HG02763 (cell line): ENCODE measurements around the gene CHMP1B.
A peak's percentile ranks its signal among the peaks of the same experiment; 100 is the strongest.
"Not testable (repeated sequence)": the region's sequence is repeated elsewhere in the genome, so short reads cannot be mapped to it uniquely, and the experiment has no call there.

ENCODE experiments used
- ATAC-seq: cut with Tn5 transposase; IDR thresholded peaks from one replicate; pipeline ENCODE4 v1.9.1; 2021; ENCODE audit warnings: mild to moderate bottlenecking, moderate library complexity; ENCODE audit not compliant: unreplicated experiment

Gene CHMP1B

GRCh38 chr18:11866764-11867163, 15.6 kb downstream of the CHMP1B start:
- no peak for ATAC-seq

GRCh38 chr18:11868230-11868629, 17.0 kb downstream of the CHMP1B start:
- no peak for ATAC-seq

GRCh38 chr18:11871501-11871900, 20.3 kb downstream of the CHMP1B start:
- ATAC-seq: no peak

DNA sequence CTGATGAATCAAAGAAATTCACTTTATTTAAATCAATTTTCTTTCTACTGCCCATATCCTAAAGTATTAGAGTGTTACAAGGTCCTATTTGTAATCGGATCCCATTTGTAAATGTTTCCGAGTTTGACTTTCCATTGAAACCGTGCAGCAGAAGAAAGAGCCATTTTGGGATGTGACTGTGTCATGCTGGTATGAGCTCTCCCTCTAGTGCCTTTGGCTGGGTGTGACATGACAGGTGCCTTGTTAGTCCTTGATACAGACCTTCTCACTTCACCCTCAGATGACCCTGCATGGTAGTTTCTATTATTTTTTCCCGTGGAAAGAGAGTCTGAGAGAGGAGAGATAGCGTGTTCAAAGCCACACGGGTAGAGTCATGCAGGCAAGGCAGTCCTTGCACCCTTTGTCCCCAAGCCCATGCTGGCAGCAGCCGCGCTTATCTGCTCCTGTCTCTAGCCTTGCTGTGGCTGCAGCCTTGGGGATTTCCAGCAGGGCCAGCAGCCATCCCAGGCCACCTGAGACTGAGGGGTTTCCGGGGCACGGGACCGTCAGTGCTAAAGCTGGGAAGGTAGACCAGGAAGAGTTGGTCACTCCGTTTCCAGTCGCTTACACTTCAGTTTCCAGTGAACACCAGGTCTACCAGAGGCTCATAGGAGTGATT, 21.4 kb downstream of the CHMP1B start:
- ATAC-seq: no peak

- ATAC-seq: no peak
These were observed 22.6 kb downstream of the CHMP1B start for GRCh38 chr18:11873670-11874340.

- no peak for ATAC-seq
These were observed 23.5 kb downstream of the CHMP1B start for GRCh38 chr18:11874676-11875075.

GRCh38 chr18:11877497-11878135, 26.4 kb downstream of the CHMP1B start:
- no peak for ATAC-seq

DNA sequence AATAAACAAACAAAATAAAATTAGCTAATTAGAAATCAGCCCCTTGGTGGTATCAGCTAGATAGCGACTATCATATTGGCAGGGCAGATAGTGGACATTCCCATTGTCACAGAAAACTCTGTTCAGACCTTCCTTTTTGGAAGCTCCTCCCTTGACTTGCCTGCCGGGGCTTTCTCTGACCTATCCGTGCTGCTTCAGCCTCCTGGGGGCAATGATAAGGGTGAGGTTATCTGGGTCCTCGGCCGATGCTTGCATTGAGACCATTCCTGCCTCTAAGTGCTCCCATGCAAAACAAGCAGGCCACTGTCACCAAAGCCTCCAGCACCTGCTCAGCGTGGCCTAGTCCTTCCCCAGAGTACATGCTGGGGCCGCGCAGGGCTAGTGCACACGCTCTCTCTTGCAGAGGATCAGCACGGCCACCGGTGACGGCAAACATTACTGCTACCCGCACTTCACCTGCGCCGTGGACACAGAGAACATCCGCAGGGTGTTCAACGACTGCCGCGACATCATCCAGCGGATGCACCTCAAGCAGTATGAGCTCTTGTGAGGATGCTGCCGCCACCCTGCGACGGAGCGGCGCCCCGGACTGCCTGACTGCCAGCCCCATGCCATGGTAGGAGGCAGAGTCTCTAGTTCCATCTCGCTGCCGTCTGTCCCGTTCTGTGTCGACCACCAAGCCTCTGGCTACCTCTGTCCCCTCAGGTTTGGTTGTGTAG, 29.5 kb downstream of the CHMP1B start:
- no peak for ATAC-seq

DNA sequence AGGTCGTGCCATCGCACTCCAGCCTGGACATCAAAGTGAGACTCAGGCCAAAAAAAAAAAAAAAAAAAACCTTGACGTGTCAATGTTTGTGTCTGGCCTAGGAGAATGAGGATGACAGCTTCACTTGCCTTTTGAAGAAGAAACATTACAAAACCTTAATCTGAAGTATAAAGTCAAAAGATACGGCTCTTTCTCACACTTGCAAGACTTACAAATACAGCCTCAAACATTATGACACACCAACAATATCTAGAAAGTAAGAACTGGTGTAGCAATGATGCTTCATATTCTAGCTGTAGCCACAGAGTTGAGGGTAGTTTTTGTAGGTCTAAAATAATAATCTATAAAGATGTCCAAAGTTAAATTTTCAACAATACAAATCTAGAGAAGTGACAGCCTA, 31.4 kb downstream of the CHMP1B start:
- ATAC-seq: no peak

DNA sequence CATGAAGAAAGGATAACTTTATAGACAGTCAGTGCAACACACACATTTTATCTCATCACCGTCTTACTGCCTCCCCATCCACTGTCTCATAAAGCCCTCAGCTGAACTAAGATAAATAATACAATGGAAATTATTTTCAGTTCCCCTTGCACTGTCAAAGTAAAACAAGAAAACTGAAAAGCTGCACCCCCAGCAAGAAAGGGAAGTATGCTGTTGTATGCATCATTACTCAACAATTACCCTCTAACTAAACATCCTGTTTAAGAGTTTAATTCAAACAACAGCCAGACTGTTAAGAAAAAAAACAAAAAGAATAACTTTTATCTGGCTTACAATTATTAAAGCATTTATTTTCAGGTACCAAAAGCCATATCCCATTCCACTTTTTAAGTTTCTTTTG, 31.9 kb downstream of the CHMP1B start:
- ATAC-seq: peak; percentile 76

- ATAC-seq: no peak
These were observed 33.3 kb downstream of the CHMP1B start for GRCh38 chr18:11884396-11885030.

DNA sequence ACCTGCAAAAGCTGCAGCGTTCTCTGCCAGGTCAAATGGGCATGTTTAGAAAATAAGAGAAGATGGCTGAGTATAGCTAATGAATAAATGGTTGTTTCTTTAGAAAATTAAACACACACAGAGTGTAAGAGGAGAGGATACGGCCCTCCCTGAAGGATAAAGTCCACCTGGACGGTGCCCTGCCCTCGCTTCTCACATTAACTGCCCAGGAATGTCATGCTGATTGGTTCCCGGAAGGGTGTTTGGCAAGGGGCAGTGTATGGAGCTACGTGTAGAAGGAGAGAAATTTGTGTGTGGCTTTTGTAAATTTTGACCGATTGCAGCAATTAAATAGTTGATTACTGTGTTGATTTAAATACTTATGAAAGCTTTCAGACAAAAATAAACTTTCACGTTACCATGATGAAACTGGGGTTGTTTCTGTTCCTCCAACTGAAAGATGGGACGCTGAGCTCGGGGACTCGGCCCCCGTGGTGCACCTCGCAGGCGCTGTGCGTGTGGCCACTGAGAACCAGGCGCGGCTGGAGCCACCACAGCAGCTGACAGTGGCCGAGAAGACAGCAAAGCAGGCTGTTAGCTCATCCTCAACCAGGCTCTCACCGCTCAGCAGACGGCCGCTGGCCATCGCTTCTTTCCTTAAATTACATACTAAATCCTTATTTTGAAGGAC, 34.2 kb downstream of the CHMP1B start:
- ATAC-seq: no peak

- ATAC-seq: no peak
These were observed 35.4 kb downstream of the CHMP1B start for GRCh38 chr18:11886577-11887110.

- ATAC-seq: no peak
These were observed 36.3 kb downstream of the CHMP1B start for GRCh38 chr18:11887328-11888128.

DNA sequence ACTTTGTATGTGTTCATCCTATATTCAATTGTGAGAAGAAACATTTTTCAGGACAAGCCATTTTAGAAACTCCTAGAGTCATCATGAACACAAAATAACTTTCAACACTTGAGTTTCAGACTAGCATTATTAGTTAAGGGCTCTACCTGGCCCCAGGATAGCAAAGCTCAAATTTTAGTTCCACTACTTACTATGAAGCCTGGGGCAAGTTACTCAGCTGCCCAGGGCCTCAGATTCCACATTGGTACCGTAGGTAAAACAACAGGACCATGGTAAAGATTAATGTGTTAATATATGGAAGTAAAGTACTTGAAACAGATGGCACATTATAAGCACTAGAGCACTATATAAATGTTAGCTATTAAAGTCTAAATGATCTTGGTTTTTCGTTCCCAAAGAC, 37.5 kb downstream of the CHMP1B start:
- ATAC-seq: no peak

- ATAC-seq: no peak
These were observed 38.1 kb downstream of the CHMP1B start for GRCh38 chr18:11889284-11889683.

DNA sequence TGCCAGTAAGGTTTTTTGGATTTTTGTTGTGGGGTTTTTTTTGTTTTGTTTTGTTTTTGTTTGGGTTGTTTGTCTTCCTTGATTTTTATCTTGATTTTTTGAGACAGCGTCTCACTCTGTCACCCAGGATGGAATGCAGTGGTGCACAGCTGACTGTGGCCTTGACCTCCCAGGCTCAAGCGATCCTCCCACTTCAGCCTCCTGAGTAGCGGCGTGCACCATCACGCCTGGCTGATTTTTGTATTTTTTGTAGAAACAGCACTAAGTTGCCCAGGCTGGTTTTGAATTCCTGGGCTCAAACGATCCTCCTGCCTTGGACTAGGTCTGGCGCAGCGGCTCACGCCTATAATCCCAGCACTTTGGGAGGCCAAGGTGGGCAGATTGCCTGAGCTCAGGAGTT, 40.5 kb downstream of the CHMP1B start:
- no peak for ATAC-seq

DNA sequence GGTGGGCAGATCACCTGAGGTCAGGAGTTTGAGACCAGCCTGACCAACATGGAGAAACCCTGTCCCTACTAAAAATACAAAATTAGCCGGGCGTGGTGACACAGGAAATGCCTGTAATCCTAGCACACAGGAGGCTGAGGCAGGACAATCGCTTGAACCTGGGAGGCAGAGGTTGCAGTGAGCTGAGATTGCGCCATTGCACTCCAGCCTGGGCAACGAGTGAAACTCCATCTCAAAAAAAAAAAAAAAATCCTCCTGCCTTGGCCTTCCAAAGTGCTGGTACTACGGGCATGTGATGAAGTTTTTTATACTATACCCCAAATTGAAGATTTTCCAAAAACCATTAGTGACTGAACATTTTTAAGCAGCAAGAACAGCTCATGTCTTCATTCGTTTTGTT, 41.2 kb downstream of the CHMP1B start:
- ATAC-seq: not testable (repeated sequence)

DNA sequence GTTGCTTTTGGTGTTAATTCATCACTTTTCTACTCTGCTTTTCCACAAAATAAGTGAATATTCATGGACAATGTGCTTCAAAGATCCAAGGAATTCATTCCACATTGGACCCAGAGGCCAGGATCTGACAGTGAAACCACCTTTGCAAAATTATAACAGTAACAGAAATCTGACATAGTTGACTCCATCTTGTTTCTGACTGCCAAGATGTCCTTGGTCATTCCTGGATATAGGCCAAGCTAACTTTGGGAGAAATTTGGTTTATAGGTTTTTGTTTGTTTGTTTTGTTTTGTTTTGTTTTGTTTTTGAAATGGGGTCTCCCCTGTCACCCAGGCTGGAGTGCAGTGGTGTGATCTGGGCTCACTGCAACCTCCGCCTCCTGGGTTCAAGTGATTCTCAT, 46.6 kb downstream of the CHMP1B start:
- ATAC-seq: no peak

DNA sequence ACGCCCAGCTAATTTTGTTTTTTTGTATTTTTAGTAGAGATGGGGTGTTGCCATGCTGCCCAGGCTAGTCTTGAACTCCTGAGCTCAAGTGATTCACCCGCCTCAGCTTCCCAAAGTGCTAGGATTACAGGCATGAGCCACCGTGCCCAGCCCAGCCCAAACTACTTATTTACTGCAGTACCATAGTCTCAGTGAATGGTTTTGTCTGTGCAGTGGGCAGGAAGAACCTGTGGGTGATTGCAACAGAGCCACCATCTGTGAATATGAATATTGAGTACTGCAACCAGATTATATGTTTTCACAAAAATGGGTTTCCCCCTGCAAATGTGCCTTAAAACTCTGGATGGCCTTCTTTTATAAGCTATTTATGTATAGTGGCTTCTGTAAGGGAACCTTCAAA, 47.9 kb downstream of the CHMP1B start:
- ATAC-seq: no peak
